Activated CD8-positive, alpha-beta memory T cell treated with anti-CD3 and anti-CD28 coated beads, Interleukin-2, amount 10 ng/mL, durations not matched to agents 7 days and 5 days (primary cell): ENCODE data around the gene OR9K2. TPM values are rescaled to one million over a fixed set of nuclear protein-coding genes. Genes with fewer than 3 reads are reported as not detected.

Experiments
- total RNA-seq, 2 experiments: library from RNA; stranded (reverse); gene quantifications; one replicate each; pipeline ENCODE4 v1.2.3, GENCODE V29; 2021

Gene OR9K2
- total RNA-seq, 2 experiments from 2014 or later: not detected

Other genes starting within 250 kb of the OR9K2 start
- gene TESPA1, start 141.6 kb upstream of the OR9K2 start, total RNA-seq: 10 to 100 TPM; 65.9 to 74.6 TPM
- not detected for gene NEUROD4, start 106.4 kb upstream of the OR9K2 start, total RNA-seq
- not detected for gene OR10A7, start 94.6 kb downstream of the OR9K2 start, total RNA-seq
- not detected for gene OR6C74, start 118.2 kb downstream of the OR9K2 start, total RNA-seq
- not detected for gene OR6C6, start 170.2 kb downstream of the OR9K2 start, total RNA-seq
- gene OR6C1, start 187.9 kb downstream of the OR9K2 start, total RNA-seq: not detected
- not detected for gene OR6C3, start 204.3 kb downstream of the OR9K2 start, total RNA-seq
- gene OR6C75, start 236.6 kb downstream of the OR9K2 start, total RNA-seq: not detected